ENCODE measurements around the gene ZSCAN4. TPM values are rescaled to one million over a fixed set of nuclear protein-coding genes. Genes with fewer than 3 reads are reported as not detected.

Gene ZSCAN4
- total RNA-seq, 1 experiment from 2014 or later = not detected

DNA sequence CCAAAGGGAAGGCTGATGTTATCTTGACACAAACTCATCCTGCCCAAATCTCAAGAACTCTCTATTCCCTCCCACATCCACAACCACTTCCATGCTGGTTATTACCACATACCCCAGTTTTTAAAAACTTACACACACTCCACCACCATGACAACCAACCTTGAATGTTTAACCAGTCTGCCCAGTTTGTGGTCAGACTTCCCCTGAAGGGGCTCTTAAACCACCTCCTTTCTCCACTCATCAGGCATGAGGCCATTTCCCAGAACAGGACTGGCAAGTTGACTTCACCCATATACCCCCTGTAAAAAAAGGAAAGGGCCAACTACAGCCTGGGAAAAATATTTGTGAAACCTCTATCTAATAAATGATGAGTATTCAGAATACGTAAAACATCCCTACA lies 12.4 kb upstream of the ZSCAN4 start:
- H3K23me2 ChIP-seq (ENCODE audit: insufficient read length, low read depth, low read length, poor library complexity, severe bottlenecking) = no peaks in the 10 kb centered on the region
- TF ChIP-seq, protein P1, sequence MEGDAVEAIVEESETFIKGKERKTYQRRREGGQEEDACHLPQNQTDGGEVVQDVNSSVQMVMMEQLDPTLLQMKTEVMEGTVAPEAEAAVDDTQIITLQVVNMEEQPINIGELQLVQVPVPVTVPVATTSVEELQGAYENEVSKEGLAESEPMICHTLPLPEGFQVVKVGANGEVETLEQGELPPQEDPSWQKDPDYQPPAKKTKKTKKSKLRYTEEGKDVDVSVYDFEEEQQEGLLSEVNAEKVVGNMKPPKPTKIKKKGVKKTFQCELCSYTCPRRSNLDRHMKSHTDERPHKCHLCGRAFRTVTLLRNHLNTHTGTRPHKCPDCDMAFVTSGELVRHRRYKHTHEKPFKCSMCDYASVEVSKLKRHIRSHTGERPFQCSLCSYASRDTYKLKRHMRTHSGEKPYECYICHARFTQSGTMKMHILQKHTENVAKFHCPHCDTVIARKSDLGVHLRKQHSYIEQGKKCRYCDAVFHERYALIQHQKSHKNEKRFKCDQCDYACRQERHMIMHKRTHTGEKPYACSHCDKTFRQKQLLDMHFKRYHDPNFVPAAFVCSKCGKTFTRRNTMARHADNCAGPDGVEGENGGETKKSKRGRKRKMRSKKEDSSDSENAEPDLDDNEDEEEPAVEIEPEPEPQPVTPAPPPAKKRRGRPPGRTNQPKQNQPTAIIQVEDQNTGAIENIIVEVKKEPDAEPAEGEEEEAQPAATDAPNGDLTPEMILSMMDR (conservative IDR thresholded peaks at IDR 0.05) = no peak
- H3K4me2 ChIP-seq (ENCODE audit: insufficient read depth, insufficient read length, low read length) = no peak overlapping the region
- H3K4ac ChIP-seq (ENCODE audit: low read depth, low read length) = no peak overlapping the region
- no peak overlapping the region for H2BK120ac ChIP-seq (ENCODE audit: low read depth, low read length, poor library complexity, severe bottlenecking)
- no peak overlapping the region for H3K9ac ChIP-seq (ENCODE audit: extremely low read depth, insufficient read length, low read length)
- H3K4me1 ChIP-seq (ENCODE audit: insufficient read depth, low read length) = peaks cover 1% of the 10 kb centered on the region; the same call in 1 of the 2 replicates
- H3K9me3 Mint-ChIP-seq = peaks cover 0 to 18% of the 10 kb centered on the region in 2 experiments
- no peak overlapping the region for H3K14ac ChIP-seq (ENCODE audit: insufficient read depth, low read length)
- H3K23ac ChIP-seq (ENCODE audit: insufficient read length, low read depth, low read length) = no peak overlapping the region
- no CpG with 5 or more reads among the region's 1 CpG for WGBS (ENCODE audit: extremely low coverage, insufficient read length, low lambda C conversion rate)
- no peak overlapping the region for H2BK20ac ChIP-seq (ENCODE audit: low read depth, low read length, poor library complexity, severe bottlenecking)
- H3K79me2 ChIP-seq (ENCODE audit: insufficient read depth, low read length) = no peaks in the 10 kb centered on the region
- no peak overlapping the region for H3T11ph ChIP-seq (ENCODE audit: low read length)
- no peak overlapping the region for H3K27ac ChIP-seq (ENCODE audit: insufficient read length, low read depth, low read length)
- H3K4me1 Mint-ChIP-seq = peaks cover 4% of the 10 kb centered on the region in 2 experiments; a peak in 3 of 4 replicates
- no peak overlapping the region for H4K91ac ChIP-seq (ENCODE audit: insufficient read length, low read depth, low read length)
- DNase-seq = no peak
- no peak overlapping the region for H4K5ac ChIP-seq (ENCODE audit: insufficient read length, low read depth, low read length)
- H3K27me3 Mint-ChIP-seq (ENCODE audit: low read depth) = peaks cover 69% of the 10 kb centered on the region
- H2AK5ac ChIP-seq (ENCODE audit: insufficient read length, low read length) = no peak overlapping the region
- no peaks in the 10 kb centered on the region for H3K79me1 ChIP-seq (ENCODE audit: insufficient read depth, low read depth, low read length, poor library complexity, severe bottlenecking)
- no peak overlapping the region for H2BK5ac ChIP-seq (ENCODE audit: insufficient read length, low read length)
- H3K18ac ChIP-seq (ENCODE audit: insufficient read length, low read depth, low read length) = no peak overlapping the region
- no peak overlapping the region for H2AFZ ChIP-seq (ENCODE audit: low read length)
- no peaks in the 10 kb centered on the region; a peak in 2 of 7 replicates for H3K36me3 Mint-ChIP-seq (ENCODE audit: insufficient read depth in 1 of 3, low read depth in 3 of 3)
- no peak overlapping the region for H2BK15ac ChIP-seq (ENCODE audit: low read depth, low read length)
- H3K9me3 ChIP-seq (ENCODE audit: control insufficient read depth, low read depth, low read length) = no peaks in the 10 kb centered on the region
- no peak overlapping the region for H4K8ac ChIP-seq (replicated peaks; ENCODE audit: insufficient read length, low read depth, low read length)
- no peak overlapping the region for H2BK12ac ChIP-seq (ENCODE audit: insufficient read length, low read depth, low read length)
- H4K20me1 ChIP-seq (ENCODE audit: control insufficient read depth, insufficient read depth, insufficient read length) = no peaks in the 10 kb centered on the region
- no peaks in the 10 kb centered on the region for H3K27me3 ChIP-seq (ENCODE audit: insufficient read depth, low read length)
- H3K56ac ChIP-seq (ENCODE audit: insufficient read length, low read depth, low read length) = no peak overlapping the region
- no peak overlapping the region for H3K27ac Mint-ChIP-seq
- H3K4me3 Mint-ChIP-seq = no peak overlapping the region

Data from H9 (cell line).